ENCODE measurements around the gene DOCK11.

DOCK11 gene

DNA sequence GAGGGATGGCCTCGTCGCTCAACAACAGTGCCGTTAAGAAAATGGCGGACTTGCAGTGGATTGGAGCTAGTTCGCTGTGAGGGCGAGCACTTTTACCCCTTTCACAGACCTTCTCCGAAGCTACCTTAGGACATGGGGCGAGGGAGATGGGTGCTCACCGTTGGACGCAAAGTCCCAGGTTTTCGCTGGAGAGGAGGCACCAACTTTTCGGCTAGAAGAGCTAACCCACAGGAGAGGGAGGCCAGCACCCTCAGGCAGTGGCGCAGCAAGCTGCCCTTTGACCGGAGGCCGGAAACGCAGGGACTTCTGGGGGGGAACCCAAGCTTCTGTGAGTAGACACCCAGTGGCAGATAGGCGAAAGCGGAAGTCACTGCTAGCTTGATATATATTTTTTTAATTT lies 138.7 kb downstream of the DOCK11 start:
- no peak for DNase-seq

DNA sequence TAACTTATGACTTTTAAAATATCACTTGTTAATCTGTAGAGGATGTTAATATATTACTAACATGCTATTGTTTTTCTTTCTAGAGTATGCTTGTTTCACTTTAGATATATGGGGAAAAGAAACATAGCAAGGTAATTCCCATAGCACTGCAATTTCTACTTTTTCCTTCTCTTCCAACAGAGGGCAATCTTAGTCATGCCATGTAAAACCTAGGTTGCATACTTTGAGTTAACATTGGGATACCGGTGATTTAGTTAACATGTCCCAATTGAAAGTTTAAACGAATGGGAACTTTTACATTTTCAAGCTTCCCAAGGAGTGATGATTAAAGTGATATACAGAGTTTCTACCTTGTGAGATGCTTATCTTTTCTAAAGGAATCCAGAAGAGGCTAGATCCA lies 142.4 kb downstream of the DOCK11 start:
- DNase-seq, result no peak

DNA sequence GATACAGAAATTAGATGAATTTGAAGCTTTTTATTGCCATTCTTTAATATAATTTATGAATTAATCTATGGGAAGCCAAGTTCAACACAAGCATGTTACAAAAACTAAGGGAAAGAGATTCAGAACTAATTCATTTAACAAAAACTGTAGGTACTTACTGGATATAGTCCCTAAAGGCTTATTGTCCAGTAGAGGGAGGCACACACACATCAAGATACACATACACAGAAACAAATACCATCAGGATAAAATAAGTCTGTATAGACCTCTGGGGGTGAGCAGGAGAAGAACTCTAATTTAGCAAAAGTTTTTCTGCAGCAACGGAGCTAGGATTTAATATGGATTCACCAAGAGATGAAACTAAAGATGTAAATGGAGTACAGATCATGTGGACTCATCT lies 148.8 kb downstream of the DOCK11 start:
- DNase-seq, result no peak

DNA sequence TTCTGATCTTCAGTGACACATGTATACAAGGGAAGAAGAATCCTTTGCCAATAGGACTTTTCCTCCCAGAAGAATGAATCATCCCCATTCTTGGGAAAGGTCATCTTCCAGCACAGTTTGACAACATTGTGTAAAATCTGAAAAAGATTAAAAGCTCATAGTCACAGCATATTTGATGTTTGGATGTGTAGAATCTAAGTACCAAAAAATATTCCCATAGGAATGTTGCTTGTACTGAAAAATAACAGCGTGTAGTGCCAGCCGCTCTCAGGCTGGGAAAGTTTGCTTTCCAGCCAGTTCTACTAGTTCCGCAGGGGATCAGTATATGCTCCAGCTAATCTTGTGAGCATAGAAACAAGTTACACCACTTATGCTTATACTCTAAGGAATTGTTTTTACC lies 157.1 kb downstream of the DOCK11 start:
- DNase-seq, result no peak

DNA sequence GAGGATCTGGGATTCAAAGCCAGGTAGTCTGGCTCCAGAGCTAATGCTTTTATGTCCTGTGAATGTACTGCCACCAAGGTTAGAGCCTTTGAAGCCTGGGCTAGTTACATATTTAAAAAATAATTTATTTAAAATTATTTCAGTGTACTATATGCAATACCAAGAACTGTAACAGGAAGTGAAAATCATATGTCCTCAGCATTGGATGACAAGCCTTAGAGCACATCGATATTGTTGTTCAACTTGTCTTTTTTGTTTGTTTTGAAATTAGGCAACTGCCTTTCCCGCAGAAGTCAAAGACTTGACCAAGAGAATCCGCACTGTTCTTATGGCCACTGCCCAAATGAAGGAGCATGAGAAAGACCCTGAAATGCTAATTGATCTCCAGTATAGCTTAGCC lies 158.7 kb downstream of the DOCK11 start:
- DNase-seq, result no peak

DNA sequence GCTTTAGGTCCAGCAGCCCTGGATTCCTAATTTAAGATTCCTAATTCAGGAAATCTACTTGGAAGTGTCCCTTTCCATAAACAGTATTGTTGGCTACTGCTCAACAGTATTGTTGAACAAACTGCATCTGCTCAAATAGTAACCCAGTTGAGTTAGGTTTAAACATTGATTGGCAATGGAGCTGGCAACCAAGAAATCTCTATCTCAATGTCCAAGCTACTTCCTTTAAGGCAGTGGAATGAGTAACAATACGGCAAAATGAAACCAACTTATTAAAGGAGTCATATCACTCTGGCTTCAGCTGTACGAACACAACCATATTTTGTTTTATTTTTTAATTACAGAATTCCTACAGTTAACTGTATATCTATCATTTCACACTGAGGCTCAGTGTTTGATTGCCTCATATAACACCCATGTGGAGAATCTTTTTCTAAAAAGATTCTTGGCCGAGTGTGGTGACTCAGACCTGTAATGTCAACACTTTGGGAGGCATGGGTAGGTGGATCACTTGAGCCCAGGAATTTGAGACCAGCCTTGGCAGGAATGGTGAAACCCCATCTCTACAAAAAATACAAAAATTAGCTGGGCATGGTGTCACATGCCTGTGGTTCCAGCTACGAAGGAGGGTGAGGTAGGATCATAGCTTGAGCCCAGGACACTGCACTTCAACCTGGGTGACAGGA lies 160.1 kb downstream of the DOCK11 start:
- DNase-seq, result no peak

DNA sequence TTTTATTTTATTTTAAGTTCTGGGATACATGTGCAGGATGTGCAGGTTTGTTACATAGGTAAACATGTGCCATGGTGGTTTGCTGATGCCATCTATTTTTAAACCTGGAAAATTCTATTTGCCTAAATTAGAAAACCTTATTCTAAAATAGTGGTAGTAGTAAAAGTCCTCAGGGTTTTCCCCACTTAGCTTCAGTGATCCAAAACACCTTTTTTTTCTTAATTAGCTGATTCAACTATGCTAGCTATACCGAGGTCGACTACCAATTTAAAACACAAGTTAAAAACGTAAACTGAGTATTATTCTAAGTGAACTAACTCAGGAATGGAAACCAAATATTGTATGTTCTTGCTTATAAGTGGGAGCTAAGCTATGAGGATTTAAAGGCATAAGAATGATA lies 161.8 kb downstream of the DOCK11 start:
- no peak for DNase-seq

DNA sequence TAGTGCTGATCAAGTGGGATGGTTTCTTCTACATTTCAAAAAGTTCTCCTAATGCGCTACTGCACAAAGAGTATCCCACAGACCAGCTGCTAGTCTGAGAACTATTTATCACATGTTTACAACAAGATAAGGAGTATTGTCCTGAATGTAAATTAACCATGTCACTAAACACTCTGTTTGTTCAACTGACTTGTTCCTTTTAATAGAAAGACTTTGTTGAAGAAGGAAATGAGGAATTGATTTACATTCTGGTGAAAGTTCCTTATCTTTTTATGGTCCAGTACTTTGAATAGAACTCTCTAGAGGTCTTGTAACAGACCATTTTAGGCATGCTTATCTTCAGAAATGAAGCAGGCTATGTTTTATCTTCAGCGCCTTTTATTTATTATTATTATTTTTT lies 164.5 kb downstream of the DOCK11 start:
- DNase-seq, result no peak

DNA sequence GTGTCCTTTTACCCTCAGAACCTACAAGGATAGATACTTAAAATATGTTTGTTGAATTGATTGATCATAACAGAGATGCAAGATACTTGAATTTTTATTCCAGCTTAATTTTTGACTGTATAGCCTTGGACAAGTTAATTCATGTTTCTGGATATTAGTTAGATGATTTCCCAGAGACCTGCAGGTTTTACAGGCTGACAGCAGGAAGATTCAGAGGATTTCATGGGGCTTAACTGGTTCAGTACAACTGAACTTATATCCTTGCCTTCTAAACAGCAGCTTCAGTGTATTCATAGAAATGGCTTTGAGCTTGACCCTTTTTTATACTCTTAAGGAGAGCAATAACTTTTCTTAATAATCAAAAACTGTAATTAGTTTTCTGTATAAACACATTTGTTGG lies 169.6 kb downstream of the DOCK11 start:
- no peak for DNase-seq

DNA sequence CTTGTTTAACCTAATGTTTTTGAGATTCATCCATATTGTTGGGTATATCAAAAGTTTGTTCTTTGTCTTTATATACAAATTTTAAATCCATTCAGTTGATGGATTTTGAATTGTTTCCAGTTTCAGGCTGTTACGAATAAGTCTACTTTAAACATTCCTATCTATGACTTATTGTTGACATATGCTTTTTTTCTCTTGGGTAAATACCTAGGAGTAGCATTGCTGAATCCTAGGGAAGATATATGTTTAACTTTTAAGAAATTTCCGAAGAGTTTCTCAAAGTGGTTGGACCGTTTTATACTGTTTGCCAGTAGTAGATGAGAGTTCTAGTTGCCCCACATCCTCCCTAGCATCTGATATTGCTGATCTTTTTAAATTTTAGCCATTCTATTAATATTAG lies 170.9 kb downstream of the DOCK11 start:
- no peak for DNase-seq

DNA sequence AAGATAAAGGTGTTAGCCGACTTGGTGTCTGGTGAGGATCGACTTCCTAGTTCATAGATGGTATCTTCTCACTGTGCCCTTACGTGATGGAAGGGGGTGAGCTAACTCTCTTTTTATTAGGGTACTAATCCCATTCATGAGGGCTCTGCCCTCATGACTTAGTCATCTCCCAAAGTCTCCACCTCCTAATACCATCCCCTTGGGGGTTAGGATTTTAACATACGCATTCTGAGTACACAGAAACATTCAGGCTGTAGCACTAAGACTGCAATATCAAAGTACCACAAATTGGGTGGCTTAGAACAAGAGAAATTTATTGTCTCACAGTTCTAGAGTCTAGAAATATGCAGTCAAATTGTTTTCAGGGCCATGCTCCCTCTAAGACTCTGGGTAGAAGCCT lies 173.8 kb downstream of the DOCK11 start:
- DNase-seq, result no peak

DNA sequence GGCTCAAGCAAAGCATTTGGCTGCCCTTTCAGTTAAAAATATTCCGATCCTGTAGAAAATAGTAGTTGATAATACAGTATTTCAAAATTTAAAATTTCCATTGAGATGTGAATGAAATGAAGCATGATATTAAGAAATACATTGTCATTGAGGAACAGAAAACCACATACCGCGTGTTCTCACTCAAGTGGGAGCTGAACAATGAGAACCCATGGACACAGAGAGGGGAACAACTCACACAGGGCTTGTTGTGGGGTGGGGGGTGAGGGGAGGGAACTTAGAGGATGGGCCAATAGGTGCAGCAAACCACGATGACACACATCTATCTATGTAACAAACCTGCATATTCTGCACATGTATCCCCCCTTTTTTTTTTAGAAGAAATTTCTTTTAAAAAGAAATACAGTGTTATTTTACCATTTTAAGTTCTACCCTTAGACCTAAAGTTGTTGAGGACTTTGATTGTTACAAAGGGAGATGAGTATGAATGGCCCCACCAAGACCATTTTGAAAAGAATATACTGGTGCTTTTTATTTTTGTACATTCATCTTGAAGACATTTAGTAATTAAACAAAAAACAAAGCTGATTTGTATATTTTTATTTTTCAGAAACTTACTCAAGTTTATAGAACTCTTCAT lies 179.8 kb downstream of the DOCK11 start:
- no peak for DNase-seq

DNA sequence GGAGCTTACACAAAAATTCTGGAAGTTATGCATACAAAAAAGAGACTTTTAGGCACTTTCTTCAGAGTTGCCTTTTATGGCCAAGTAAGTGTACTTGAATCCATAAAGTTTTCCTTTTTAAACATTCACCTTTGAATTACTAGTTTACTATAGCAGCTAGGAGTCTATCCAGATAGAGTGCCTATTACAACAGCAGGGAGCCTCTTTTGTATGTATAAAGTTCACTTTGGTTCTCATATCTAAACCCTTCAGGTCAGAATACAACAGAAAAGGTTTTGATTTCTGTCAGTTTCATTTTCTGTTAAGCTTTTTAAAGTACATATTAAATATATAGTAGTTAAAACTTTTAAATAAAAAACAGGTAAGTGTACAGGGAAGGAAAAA lies 180.3 kb downstream of the DOCK11 start:
- DNase-seq, result no peak

DNA sequence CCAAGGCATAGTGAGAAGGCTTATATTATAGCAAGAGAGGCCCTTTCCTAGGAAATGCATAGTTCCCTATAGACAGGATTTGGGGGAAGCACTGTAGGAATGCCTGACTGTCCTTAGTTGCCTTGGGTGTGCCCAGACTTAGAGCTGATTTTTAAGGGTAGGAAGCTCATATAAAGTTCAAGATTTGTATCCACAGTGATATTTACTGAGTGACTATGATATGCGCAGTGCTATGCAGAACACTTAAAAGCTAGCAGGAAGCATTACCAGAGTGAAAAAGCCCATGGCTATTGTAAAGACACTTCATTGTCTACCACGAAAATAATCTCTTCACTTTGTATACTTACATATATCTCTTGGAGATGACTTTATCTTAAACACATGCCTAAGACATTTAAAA lies 181.7 kb downstream of the DOCK11 start:
- DNase-seq, result no peak

DNA sequence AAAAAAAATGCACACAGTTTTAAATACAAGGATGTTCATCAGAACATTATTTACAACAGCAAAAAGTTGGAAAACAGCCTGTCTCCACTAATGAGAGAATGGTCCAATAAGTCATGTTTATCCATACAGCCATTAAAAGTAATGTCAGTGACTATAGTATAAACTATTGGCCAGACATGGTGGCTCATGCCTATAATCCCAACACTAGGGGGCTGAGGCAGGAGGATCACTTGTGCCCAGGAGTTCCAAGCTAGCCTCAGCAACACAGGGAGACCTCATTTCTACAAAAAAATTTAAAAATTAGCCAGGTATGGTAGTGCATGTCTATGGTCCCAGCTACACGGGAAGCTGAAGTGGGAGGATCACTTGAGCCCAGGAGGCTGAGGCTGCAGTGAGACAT lies 183.7 kb downstream of the DOCK11 start:
- DNase-seq, result no peak

DNA sequence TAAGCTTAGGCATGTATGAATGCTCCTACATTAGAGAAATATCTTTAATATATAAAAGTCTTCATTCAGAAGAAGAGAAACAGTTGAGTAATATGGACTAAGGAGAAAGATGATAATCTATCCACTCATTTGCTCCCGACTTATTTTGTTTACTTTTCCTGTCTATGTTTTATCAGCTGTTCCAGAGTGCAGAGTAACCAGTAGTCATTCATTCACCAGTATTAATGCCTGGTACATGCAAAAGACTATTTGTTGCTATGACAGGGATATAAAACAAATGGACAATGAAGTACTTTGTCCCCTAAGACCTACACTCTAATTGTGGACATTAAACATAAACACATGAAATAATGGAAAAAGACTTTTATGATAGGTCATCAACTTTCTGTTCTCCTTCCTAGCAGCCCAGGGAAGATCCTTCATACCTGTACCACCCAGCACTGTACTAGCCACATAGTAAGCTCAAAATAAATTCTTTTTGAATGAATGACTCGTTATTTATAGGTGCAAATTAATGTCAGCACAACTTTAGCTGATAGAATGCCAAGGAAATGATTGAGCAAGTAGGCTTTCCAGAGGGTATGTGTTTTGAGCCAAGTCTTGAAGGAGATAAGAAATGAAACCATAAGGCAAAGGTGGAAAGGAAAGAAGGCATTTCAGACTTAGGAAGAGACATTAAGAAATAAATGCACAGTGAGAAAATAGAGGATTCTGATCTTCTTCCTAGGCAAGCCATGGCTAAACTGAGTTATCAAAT lies 186.8 kb downstream of the DOCK11 start:
- DNase-seq, result no peak

DNA sequence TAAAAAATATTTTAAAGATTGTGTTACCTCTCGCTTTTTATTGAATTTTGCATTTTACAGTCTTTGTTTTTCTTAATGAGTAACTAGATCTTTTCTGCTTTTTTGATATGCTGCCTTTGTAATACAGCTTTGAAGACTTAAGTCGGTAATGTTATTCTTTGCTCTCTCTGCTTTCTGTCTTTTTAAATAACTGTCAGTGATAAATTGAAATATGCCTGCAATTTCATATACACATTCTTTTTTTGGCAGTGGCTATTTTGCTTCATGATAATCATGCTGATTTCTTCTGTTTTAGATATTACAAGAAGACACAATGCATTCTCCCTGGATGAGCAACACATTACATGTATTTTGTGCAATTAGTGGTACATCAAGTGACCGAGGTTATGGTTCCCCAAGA lies 189.8 kb downstream of the DOCK11 start:
- no peak for DNase-seq

DNA sequence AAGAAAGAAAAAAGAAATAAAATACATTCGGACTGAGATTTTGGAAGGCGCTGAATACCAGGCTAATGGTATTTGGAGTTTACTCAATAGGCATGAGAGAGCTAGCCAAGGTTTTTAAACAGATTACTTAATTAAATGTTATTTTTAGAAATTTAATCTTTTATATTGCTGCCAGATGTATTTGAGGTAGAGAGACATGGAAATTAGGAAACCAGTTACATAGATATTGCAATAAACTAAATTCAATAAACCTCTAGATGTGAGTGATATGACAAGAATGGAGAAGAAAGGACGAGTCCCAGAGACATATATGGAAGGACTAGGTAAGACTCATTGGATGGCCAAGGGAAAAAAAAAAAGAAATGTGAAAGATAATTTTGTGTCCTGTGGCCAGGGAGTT lies 193.3 kb downstream of the DOCK11 start:
- no peak for DNase-seq

DNA sequence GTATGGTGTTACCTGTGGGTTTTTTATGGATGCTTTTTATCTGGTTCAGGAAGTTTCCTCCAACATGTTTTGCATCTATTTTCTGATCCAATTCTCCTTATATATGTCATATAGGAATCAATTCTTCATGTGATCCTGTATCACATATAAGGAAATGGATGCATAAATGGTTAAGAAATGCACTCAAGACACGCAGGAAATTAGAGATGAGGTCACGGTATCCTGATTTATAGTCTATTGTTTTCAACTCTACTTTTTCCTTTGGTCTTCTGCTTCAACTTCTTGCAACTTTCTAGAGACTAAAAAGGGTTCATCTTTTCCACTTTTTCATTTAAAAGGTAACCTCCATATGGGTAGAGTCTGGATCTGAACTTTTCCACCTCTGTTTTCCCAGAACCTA lies 198.2 kb downstream of the DOCK11 start:
- no peak for DNase-seq

DNA sequence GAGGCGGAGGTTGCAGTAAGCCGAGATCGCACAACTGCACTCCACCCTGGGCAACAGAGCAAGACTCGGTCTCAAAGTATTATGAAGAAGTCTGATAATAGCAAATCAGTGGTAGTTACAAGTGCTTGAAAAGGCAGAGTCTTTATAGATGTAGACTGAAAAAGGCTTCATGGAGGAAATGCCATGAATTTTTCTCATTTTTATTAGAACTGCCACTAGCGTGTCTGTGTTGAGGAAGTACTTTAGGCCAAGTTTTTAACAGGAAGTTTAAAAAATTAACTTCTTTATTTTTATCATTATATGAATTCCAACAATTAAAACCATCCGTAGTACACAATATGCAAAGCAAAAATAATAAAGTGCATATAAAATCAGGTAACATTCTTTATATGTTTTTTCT lies 199.0 kb downstream of the DOCK11 start:
- no peak for DNase-seq

DNA sequence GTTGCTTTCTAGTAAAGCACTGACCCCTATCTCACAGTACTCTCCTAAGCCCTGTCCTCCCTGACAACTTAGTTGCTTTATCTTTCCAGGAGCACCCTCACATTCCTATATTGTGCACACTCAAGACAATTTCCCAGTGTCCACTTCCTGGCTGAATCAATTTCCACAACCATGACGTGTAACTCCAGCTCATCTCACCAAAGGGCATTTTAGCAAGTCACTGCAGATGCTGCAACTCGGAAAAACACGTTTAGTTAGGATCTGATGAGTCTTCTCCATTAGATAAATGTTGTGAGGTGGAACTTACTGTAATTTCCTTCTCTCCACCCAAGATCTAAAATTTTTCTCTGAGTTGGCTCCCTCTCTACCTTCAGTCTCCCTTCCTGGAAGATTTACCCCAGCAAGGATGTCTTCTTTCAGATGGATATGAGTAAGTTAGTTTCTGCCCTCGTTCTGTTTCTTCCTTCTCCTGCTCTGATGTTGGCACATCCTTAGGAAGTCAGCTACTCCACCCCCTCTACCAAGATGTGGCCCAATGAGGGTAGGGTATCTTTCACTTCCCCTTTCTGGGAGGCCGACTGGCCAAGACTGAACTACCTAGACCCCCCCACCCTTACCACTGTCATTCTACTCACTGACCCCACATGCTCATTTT lies 203.0 kb downstream of the DOCK11 start:
- DNase-seq, result no peak

DNA sequence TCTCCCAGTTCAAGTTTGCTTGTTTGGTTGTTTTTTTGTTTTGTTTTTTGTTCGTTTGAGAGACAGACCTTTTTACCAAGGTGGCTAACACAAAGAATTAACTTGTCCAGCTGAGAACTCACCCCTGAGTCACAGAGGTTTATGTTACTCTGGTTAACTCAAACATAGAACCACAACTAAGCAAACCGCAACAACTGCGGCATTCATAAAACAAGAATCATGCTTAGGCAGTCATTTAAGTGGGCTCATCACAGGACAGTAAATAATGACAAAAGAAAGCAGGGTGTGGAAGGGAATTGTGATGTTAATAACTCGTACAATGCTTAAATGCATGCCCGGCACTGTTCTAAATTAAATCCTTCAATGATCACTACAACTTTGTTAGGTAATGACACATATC lies 207.1 kb downstream of the DOCK11 start:
- DNase-seq, result no peak

DNA sequence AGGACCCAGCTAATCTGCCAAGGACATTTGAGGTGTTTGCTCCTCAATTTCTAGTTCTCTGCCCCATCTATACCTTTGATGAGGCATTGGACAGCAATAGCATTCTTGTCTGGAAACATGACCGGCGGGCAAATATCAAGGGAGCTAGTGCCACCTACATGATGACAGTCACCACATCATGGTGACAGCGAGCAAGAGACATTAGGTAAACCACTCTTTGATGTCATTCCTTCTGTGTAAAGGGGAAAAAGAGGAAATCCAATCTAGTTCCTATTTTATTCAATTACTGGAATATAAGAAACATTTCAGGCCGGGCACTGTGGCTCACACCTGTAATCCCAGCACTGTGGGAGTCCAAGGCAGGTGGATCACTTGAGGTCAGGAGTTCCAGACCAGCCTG lies 211.1 kb downstream of the DOCK11 start:
- no peak for DNase-seq

DNA sequence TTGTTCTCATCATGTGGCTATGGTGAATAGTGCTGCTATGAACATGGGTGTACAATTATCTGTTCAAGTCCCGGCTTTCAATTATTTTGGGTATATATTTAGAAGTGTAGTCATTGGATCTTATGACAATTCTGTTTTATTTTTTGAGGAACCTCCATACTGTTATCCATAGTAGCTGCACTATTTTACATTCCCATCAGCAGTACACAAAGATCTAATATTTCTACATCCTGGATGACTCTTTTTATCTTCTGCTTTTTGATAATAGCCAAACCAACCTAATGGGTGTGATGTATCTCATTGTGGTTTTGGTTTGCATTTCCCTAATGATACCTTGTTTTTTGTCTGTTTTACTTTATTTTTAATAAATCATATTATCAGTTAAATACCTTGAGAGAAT lies 218.9 kb downstream of the DOCK11 start:
- DNase-seq, result no peak

Data from DMS79 (cell line).